Measurements from ENCODE around the gene PSEN1. TPM values are rescaled to one million over a fixed set of nuclear protein-coding genes. Genes with fewer than 3 reads are reported as not detected.
A peak's percentile ranks its signal among the peaks of the same experiment; 100 is the strongest.

PSEN1 gene
- 100 to 1,000 TPM; 101 to 221 (median 135) TPM for total RNA-seq

DNA sequence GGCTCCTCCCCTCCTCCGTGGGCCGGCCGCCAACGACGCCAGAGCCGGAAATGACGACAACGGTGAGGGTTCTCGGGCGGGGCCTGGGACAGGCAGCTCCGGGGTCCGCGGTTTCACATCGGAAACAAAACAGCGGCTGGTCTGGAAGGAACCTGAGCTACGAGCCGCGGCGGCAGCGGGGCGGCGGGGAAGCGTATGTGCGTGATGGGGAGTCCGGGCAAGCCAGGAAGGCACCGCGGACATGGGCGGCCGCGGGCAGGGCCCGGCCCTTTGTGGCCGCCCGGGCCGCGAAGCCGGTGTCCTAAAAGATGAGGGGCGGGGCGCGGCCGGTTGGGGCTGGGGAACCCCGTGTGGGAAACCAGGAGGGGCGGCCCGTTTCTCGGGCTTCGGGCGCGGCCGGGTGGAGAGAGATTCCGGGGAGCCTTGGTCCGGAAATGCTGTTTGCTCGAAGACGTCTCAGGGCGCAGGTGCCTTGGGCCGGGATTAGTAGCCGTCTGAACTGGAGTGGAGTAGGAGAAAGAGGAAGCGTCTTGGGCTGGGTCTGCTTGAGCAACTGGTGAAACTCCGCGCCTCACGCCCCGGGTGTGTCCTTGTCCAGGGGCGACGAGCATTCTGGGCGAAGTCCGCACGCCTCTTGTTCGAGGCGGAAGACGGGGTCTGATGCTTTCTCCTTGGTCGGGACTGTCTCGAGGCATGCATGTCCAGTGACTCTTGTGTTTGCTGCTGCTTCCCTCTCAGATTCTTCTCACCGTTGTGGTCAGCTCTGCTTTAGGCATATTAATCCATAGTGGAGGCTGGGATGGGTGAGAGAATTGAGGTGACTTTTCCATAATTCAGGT, at the start of gene PSEN1:
TSS of gene PSEN1 (plus strand) at position 121 of the 839 bp plus-strand sequence. CDS start 11,513 bp downstream, outside the sequence.
- Histone ChIP-seq H3K27me3 (no peaks in the 10 kb centered on the region), H3K27ac (peak within 1 kb of the TSS; percentile 97 to 100 (median 98)), H3K4me1 (peaks cover 5 to 24% (median 14%) of the 10 kb centered on the region in 4 donors), H3K4me3 (peak within 1 kb of the TSS; percentile 74 to 95 (median 85)), H3K9me3 (no peaks in the 10 kb centered on the region), H3K36me3 (no peaks in the 10 kb centered on the region)
- in situ Hi-C loops (cut with MboI; ENCODE audit: low pct_ligation_motif_present in 1 of 4, low pct_unique_long_range_greater_than_20kb in 1 of 4, low sequenced_read_pairs in 3 of 4) (no loop called here), intact Hi-C loops (cut with DNase I; ENCODE audit: low total_unique reads) (no loop called here)
- 0% methylated on average over 37 of the region's 71 CpGs; no CpG with 5 or more reads in 1 of the 2 donors for WGBS, 2 donors (ENCODE audit: low coverage in 1 of 2)
- TF ChIP-seq EP300 (IDR thresholded peaks at IDR 0.05; ENCODE audit: low read depth) (no peak), POLR2AphosphoS5 (IDR thresholded peaks at IDR 0.05) (peak; percentile 93 to 97 (median 96)), POLR2A (IDR thresholded peaks at IDR 0.05) (peak; percentile 95)
- TF ChIP-seq, protein P1, sequence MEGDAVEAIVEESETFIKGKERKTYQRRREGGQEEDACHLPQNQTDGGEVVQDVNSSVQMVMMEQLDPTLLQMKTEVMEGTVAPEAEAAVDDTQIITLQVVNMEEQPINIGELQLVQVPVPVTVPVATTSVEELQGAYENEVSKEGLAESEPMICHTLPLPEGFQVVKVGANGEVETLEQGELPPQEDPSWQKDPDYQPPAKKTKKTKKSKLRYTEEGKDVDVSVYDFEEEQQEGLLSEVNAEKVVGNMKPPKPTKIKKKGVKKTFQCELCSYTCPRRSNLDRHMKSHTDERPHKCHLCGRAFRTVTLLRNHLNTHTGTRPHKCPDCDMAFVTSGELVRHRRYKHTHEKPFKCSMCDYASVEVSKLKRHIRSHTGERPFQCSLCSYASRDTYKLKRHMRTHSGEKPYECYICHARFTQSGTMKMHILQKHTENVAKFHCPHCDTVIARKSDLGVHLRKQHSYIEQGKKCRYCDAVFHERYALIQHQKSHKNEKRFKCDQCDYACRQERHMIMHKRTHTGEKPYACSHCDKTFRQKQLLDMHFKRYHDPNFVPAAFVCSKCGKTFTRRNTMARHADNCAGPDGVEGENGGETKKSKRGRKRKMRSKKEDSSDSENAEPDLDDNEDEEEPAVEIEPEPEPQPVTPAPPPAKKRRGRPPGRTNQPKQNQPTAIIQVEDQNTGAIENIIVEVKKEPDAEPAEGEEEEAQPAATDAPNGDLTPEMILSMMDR (IDR thresholded peaks at IDR 0.05): no peak
- DNase-seq: peak; percentile 98

GRCh38 chr14:73091044-73091443, 45.3 kb upstream of the PSEN1 start:
- H3K9me3 ChIP-seq: no peaks in the 10 kb centered on the region
- in situ Hi-C loops (cut with MboI; ENCODE audit: low pct_ligation_motif_present in 1 of 4, low pct_unique_long_range_greater_than_20kb in 1 of 4, low sequenced_read_pairs in 3 of 4): no loop called here
- H3K4me3 ChIP-seq: no peak overlapping the region
- H3K27ac ChIP-seq: no peak overlapping the region
- intact Hi-C loops (cut with DNase I; ENCODE audit: low total_unique reads): no loop called here
- TF ChIP-seq EP300 (IDR thresholded peaks at IDR 0.05; ENCODE audit: low read depth) (no peak), POLR2AphosphoS5 (IDR thresholded peaks at IDR 0.05) (no peak), POLR2A (IDR thresholded peaks at IDR 0.05) (no peak)
- TF ChIP-seq, protein P1 (IDR thresholded peaks at IDR 0.05): no peak
- DNase-seq: no peak
- H3K36me3 ChIP-seq: peaks cover 0 to 54% (median 27%) of the 10 kb centered on the region in 4 donors
- no peaks in the 10 kb centered on the region for H3K4me1 ChIP-seq
- no peaks in the 10 kb centered on the region for H3K27me3 ChIP-seq
- 81 to 91% methylated on average over 2 of the region's 2 CpGs for WGBS, 2 donors (ENCODE audit: low coverage in 1 of 2)

- in situ Hi-C loops (cut with MboI; ENCODE audit: low pct_ligation_motif_present in 1 of 4, low pct_unique_long_range_greater_than_20kb in 1 of 4, low sequenced_read_pairs in 3 of 4): no loop called here
- H3K27me3 ChIP-seq: no peaks in the 10 kb centered on the region
- H3K9me3 ChIP-seq: no peaks in the 10 kb centered on the region
- H3K4me3 ChIP-seq: no peak overlapping the region
- intact Hi-C loops (cut with DNase I; ENCODE audit: low total_unique reads): no loop called here
- TF ChIP-seq POLR2A (IDR thresholded peaks at IDR 0.05) (no peak), EP300 (IDR thresholded peaks at IDR 0.05; ENCODE audit: low read depth) (no peak)
- TF ChIP-seq, protein P1 (IDR thresholded peaks at IDR 0.05): no peak
- DNase-seq: no peak
- H3K27ac ChIP-seq: no peak overlapping the region
- no peaks in the 10 kb centered on the region for H3K4me1 ChIP-seq
- H3K36me3 ChIP-seq: peaks cover 0 to 56% (median 25%) of the 10 kb centered on the region in 4 donors
- WGBS, 2 donors (ENCODE audit: low coverage in 1 of 2): 95 to 98% methylated on average over 6 to 11 of the region's 11 CpGs
These were observed 38.9 kb upstream of the PSEN1 start for GRCh38 chr14:73097421-73097820.

- H3K27me3 ChIP-seq: no peaks in the 10 kb centered on the region
- intact Hi-C loops (cut with DNase I; ENCODE audit: low total_unique reads): no loop called here
- H3K4me1 ChIP-seq: no peaks in the 10 kb centered on the region
- H3K27ac ChIP-seq: no peak overlapping the region
- DNase-seq: no peak
- WGBS, 2 donors (ENCODE audit: low coverage in 1 of 2): 94 to 96% methylated on average over 4 of the region's 4 CpGs
- H3K36me3 ChIP-seq: peaks cover 0 to 76% (median 33%) of the 10 kb centered on the region in 4 donors
- TF ChIP-seq EP300 (IDR thresholded peaks at IDR 0.05; ENCODE audit: low read depth) (no peak), POLR2AphosphoS5 (IDR thresholded peaks at IDR 0.05) (no peak), POLR2A (IDR thresholded peaks at IDR 0.05) (no peak)
- TF ChIP-seq, protein P1 (IDR thresholded peaks at IDR 0.05): no peak
- H3K9me3 ChIP-seq: no peaks in the 10 kb centered on the region
- in situ Hi-C loops (cut with MboI; ENCODE audit: low pct_ligation_motif_present in 1 of 4, low pct_unique_long_range_greater_than_20kb in 1 of 4, low sequenced_read_pairs in 3 of 4): no loop called here
- no peak overlapping the region for H3K4me3 ChIP-seq
These were observed 36.0 kb upstream of the PSEN1 start for GRCh38 chr14:73100334-73100733.

All from transverse colon (tissue), 4 donors.